ENCODE data around the gene TMEM259.
"Not testable (repeated sequence)": the region's sequence is repeated elsewhere in the genome, so short reads cannot be mapped to it uniquely, and the experiment has no call there.

The TMEM259 gene

GRCh38 chr19:1040476-1041271, 19.8 kb upstream of the TMEM259 start:
- DNase-seq (ENCODE audit: low spot score), result peak; percentile 96

GRCh38 chr19:1039646-1040475, 18.9 kb upstream of the TMEM259 start, which contains the start of gene ABCA7:
Gene ABCA7 (plus strand): TSS chr19:1040107. CDS start chr19:1041362, 1,255 bp downstream.
- DNase-seq (ENCODE audit: low spot score), result peak; percentile 95

GRCh38 chr19:1038978-1039645, 18.2 kb upstream of the TMEM259 start:
- DNase-seq (ENCODE audit: low spot score), result no peak

GRCh38 chr19:1037621-1038064, 16.7 kb upstream of the TMEM259 start:
- no peak for DNase-seq (ENCODE audit: low spot score)

GRCh38 chr19:1035998-1036621, 15.2 kb upstream of the TMEM259 start:
- no peak for DNase-seq (ENCODE audit: low spot score)

GRCh38 chr19:1032264-1032867, 11.4 kb upstream of the TMEM259 start:
- no peak for DNase-seq (ENCODE audit: low spot score)

- DNase-seq (ENCODE audit: low spot score), result peak; percentile 95
Observed at GRCh38 chr19:1028062-1028926, 7.4 kb upstream of the TMEM259 start.

GRCh38 chr19:1027650-1028061, 6.7 kb upstream of the TMEM259 start:
- DNase-seq (ENCODE audit: low spot score), result no peak

- no peak for DNase-seq (ENCODE audit: low spot score)
Observed at GRCh38 chr19:1026783-1027649, 6.1 kb upstream of the TMEM259 start.

- DNase-seq (ENCODE audit: low spot score), result peak; percentile 90
Observed at GRCh38 chr19:1025960-1026782, 5.2 kb upstream of the TMEM259 start, which contains the start of gene CNN2. Gene CNN2 (plus strand): TSS chr19:1026608. CDS start chr19:1026662, 54 bp downstream.

- not testable (repeated sequence) for DNase-seq (ENCODE audit: low spot score)
Observed at GRCh38 chr19:1025080-1025479, 4.2 kb upstream of the TMEM259 start.

GRCh38 chr19:1023883-1024188, 2.9 kb upstream of the TMEM259 start:
- DNase-seq (ENCODE audit: low spot score), result not testable (repeated sequence)

GRCh38 chr19:1019980-1020867, 699 bp downstream of the TMEM259 start:
- no peak for DNase-seq (ENCODE audit: low spot score)

GRCh38 chr19:1019616-1019961, 1.3 kb downstream of the TMEM259 start:
- DNase-seq (ENCODE audit: low spot score), result no peak

GRCh38 chr19:1018932-1019615, 1.8 kb downstream of the TMEM259 start:
- DNase-seq (ENCODE audit: low spot score), result no peak

- no peak for DNase-seq (ENCODE audit: low spot score)
Observed at GRCh38 chr19:1018393-1018792, 2.5 kb downstream of the TMEM259 start.

- DNase-seq (ENCODE audit: low spot score), result no peak
Observed at GRCh38 chr19:1017906-1018305, 3.0 kb downstream of the TMEM259 start.

Measured in AG20443 (cell line).